Ascending aorta (tissue), 2 donors: ENCODE measurements around the gene NAPB. TPM values are rescaled to one million over a fixed set of nuclear protein-coding genes. Genes with fewer than 3 reads are reported as not detected.
"Not testable (repeated sequence)": the region's sequence is repeated elsewhere in the genome, so short reads cannot be mapped to it uniquely, and the experiment has no call there.

Experiments
- DNase-seq, 2 donors: peaks; one replicate each; pipeline ENCODE4 v3.0.0-alpha.2; 2019; ENCODE audit warnings: low spot score in 2 of 2
- H3K27ac ChIP-seq, 2 donors: fragments of 200-600 bp; sonication (generic); one replicate each; pipeline ENCODE4 v1.5.1; 2016 to 2017; ENCODE audit warnings: mild to moderate bottlenecking in 1 of 2
- H3K27me3 ChIP-seq: fragments of 200-600 bp; sonication (generic); one replicate; pipeline ENCODE4 v1.5.1; 2017
- H3K36me3 ChIP-seq, 2 donors: fragments of 200-600 bp; sonication (generic); one replicate each; pipeline ENCODE4 v1.5.1; 2016
- H3K4me1 ChIP-seq, 2 donors: fragments of 200-600 bp; sonication (generic); one replicate each; pipeline ENCODE4 v1.5.1; 2016 to 2017; ENCODE audit warnings: mild to moderate bottlenecking in 1 of 2
- H3K4me3 ChIP-seq, 2 donors: fragments of 200-600 bp; sonication (generic); one replicate each; pipeline ENCODE4 v1.5.1; 2016 to 2017; ENCODE audit warnings: mild to moderate bottlenecking in 1 of 2
- H3K9me3 ChIP-seq, 2 donors: fragments of 200-600 bp; sonication (generic); one replicate each; pipeline ENCODE4 v1.5.1; 2016
- intact Hi-C: fragments of 100-400 bp; cut with DNase I; formaldehyde crosslinking; loops from one replicate; pipeline ENCODE4 v1.15.1; 2023
- total RNA-seq: library from RNA; depleted of rRNA; stranded (reverse); fragments of >200 nt; gene quantifications from one replicate; pipeline ENCODE4 v1.1.0, GENCODE V29; 2016
- TF ChIP-seq, protein P1 (sequence below), 3 experiments: fragments of 200-600 bp in 2 of 3; fragments of 450-650 bp in 1 of 3; sonication (generic) in 2 of 3; IDR thresholded peaks; one replicate each; pipeline ENCODE4 v1.5.1; 2016 to 2019; ENCODE audit warnings: antibody characterized with exemption in 3 of 3, mild to moderate bottlenecking in 1 of 3, moderate library complexity in 1 of 3

Gene NAPB
- 0.75 TPM for total RNA-seq

DNA sequence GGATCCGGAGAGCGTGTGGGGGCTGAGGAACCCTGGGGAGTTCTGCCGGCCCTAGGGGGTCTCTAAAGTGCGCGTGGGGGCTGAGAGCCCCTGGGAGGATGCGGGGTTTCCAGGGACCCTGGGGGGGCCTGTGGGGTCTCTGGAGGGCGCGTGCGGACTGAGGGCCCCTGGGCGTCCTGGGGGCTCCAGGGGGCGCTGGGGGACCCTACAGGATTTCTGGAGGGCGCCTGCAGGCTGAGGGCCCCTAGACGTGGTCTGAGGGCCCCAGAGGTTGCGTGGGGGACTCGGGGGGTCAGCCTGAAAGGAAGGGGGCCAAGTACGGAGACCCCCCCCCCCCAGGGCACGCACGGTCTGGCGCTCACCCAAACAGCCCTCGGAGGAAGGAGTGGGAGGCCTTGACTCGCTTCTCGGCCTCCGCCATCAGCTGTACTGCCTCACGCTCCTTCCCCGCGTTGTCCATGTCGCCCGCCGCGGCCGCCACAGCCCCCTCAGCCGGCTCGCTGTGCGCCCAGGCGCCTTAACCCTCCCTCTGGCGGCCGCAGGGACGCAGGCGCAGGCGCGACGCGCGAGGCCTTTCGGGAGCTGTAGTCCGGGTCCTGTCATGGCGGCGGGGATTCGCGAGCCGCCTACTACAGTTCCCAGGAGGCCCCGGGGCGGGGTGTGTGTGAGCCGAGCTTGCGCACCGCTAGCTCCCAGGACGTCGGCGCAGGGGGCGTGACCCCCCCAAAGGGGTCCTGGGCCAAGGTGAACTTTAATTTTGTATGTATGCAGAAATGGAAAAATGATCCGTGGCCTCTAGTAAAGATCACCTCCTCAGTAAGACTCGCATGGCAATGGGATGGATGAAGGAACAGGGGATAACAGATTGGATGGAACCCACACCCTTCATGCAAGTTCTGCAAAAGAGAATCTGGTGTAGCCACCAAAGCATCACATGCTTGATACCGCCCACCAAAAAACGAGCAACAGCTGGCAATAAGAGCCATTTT lies at the start of gene NAPB:
NAPB (minus strand) TSS at position 546 of the 989 bp plus-strand sequence; CDS start at position 460, 86 bp downstream.
- DNase-seq = peak; percentile 76 to 96
- Histone ChIP-seq H3K27ac (peak within 1 kb of the TSS; percentile 87 to 91), H3K9me3 (no peaks in the 10 kb centered on the region), H3K27me3 (no peaks in the 10 kb centered on the region), H3K36me3 (no peaks in the 10 kb centered on the region), H3K4me3 (peak within 1 kb of the TSS; percentile 70 to 99), H3K4me1 (peaks cover 0 to 6% of the 10 kb centered on the region in 2 donors)
- TF ChIP-seq, protein P1, sequence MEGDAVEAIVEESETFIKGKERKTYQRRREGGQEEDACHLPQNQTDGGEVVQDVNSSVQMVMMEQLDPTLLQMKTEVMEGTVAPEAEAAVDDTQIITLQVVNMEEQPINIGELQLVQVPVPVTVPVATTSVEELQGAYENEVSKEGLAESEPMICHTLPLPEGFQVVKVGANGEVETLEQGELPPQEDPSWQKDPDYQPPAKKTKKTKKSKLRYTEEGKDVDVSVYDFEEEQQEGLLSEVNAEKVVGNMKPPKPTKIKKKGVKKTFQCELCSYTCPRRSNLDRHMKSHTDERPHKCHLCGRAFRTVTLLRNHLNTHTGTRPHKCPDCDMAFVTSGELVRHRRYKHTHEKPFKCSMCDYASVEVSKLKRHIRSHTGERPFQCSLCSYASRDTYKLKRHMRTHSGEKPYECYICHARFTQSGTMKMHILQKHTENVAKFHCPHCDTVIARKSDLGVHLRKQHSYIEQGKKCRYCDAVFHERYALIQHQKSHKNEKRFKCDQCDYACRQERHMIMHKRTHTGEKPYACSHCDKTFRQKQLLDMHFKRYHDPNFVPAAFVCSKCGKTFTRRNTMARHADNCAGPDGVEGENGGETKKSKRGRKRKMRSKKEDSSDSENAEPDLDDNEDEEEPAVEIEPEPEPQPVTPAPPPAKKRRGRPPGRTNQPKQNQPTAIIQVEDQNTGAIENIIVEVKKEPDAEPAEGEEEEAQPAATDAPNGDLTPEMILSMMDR (IDR thresholded peaks at IDR 0.05) = peak; percentile 40 to 84 (median 44)
- intact Hi-C loops = loop anchor here (1.0 to 10.0 kb wide), 4 partner anchors 59 to 276 kb away; partner anchors contain the start of genes CST3 and GZF1

DNA sequence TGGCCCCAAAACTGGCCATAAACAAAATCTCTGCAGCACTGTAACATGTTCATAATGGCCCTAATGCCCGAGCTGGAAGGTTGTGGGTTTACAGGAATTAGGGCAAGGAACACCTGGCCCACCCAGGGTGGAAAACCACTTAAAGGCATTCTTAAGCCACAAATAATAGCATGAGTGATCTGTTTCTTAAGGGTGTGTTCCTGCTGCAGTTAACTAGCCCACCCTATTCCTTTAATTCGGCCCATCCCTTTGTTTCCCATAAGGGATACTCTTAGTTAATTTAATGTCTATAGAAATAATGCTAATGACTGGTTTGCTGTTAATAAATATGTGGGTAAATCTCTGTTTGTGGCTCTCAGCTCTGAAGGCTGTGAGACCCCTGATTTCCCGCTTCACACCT lies 45.7 kb upstream of the NAPB start:
- intact Hi-C loops = not testable (repeated sequence)

DNA sequence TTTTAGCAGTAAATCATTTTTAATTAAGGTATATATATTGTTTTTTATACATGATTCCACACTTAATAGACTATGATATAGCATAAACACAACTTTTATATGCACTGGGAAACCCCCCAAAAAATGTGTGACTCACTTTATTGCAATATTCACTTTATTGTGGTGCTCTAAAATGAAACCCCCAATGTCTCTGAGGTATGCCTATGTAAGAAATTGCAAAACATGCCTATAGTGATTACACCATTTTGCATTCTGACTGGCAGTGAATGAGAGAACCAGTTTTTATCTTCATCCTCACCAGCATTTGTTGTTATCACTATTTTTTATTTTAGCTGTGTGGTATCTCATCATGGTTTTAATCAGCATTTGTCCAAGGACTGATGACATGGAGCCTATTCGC lies 39.9 kb upstream of the NAPB start:
- no peak for DNase-seq
- H3K4me3 ChIP-seq = no peak overlapping the region
- intact Hi-C loops = no loop called here
- H3K27me3 ChIP-seq = no peaks in the 10 kb centered on the region
- no peaks in the 10 kb centered on the region for H3K4me1 ChIP-seq
- H3K9me3 ChIP-seq = no peaks in the 10 kb centered on the region
- no peaks in the 10 kb centered on the region for H3K36me3 ChIP-seq
- H3K27ac ChIP-seq = no peak overlapping the region
- TF ChIP-seq, protein P1 (IDR thresholded peaks at IDR 0.05) = no peak

More for the DNA sequence above, 45.7 kb upstream of the NAPB start:
- not testable (repeated sequence) for H3K4me1 ChIP-seq, H3K4me3 ChIP-seq, H3K27ac ChIP-seq, H3K9me3 ChIP-seq, H3K36me3 ChIP-seq, H3K27me3 ChIP-seq, DNase-seq

DNA sequence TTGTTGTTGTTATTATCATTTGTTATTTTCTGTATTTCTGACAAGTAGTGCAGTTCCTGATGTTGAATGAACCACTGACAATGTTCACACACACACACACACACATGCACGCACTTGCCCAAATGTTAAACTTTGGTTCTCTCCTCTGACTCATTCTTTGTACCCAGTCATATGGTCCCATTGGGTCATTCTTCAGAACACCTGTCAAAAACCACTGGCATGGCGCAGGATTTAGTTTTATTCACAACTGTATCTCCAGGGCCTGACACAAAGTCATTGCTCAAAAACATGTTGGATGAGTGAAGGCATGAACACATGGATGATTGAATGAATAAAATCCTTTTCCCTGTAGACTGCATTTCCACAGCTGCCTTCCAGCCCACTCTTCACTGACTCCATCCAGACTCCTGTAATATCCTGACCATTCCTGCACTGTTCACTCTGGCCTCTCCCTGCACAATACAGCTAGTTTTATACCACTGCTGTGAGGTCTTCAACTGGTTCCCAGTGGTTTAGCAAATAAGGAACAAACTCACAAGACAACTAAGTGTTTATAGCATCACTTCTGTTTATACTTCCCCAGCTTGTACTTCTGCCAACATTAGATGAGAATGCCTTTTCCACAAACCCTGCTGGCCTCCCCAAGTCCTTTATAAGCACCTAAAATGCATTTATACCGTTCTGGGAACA lies 38.3 kb upstream of the NAPB start:
- Histone ChIP-seq H3K36me3 (no peaks in the 10 kb centered on the region), H3K27ac (no peak overlapping the region), H3K9me3 (no peaks in the 10 kb centered on the region), H3K4me3 (no peak overlapping the region), H3K27me3 (no peaks in the 10 kb centered on the region), H3K4me1 (no peaks in the 10 kb centered on the region)
- TF ChIP-seq, protein P1 (IDR thresholded peaks at IDR 0.05) = no peak
- intact Hi-C loops = loop anchor here (10.0 kb wide), 1 partner anchor 255 kb away; no protein-coding TSS in a partner anchor
- DNase-seq = no peak

DNA sequence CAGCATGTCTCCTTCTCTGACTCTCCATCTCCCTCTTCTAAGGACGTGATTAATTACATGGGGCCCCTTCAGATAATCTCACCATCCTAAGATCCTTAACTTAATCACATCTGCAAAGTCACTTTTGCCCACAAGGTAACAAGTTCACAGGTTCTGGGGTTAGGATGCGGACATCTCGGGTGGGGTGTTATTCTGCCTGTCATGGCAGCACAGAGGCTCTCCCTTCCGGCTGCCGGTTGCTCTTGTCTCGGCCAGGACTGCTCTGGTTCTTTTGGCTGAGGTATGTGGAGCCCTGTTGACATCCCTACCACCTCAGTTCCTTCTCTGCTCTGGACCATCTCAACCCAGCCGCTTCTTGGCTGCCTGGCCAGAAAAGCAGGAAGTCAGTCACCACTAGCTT lies 35.6 kb upstream of the NAPB start:
- no peak for DNase-seq
- TF ChIP-seq, protein P1 (IDR thresholded peaks at IDR 0.05) = no peak
- Histone ChIP-seq H3K27me3 (no peaks in the 10 kb centered on the region), H3K4me1 (no peaks in the 10 kb centered on the region), H3K4me3 (no peak overlapping the region), H3K27ac (no peak overlapping the region), H3K36me3 (no peaks in the 10 kb centered on the region), H3K9me3 (no peaks in the 10 kb centered on the region)
- intact Hi-C loops = loop anchor here (10.0 kb wide), 1 partner anchor 258 kb away; no protein-coding TSS in a partner anchor
